GM19452 (cell line): Measurements from ENCODE around the gene SAMD4B.
"Not testable (repeated sequence)": the region's sequence is repeated elsewhere in the genome, so short reads cannot be mapped to it uniquely, and the experiment has no call there.

ENCODE experiments used
- ATAC-seq: cut with Tn5 transposase; IDR thresholded peaks from one replicate; pipeline ENCODE4 v1.9.1; 2021; ENCODE audit not compliant: unreplicated experiment

The SAMD4B gene

GRCh38 chr19:39310558-39311311 is 31.5 kb upstream of the SAMD4B start:
- ATAC-seq, result no peak

DNA sequence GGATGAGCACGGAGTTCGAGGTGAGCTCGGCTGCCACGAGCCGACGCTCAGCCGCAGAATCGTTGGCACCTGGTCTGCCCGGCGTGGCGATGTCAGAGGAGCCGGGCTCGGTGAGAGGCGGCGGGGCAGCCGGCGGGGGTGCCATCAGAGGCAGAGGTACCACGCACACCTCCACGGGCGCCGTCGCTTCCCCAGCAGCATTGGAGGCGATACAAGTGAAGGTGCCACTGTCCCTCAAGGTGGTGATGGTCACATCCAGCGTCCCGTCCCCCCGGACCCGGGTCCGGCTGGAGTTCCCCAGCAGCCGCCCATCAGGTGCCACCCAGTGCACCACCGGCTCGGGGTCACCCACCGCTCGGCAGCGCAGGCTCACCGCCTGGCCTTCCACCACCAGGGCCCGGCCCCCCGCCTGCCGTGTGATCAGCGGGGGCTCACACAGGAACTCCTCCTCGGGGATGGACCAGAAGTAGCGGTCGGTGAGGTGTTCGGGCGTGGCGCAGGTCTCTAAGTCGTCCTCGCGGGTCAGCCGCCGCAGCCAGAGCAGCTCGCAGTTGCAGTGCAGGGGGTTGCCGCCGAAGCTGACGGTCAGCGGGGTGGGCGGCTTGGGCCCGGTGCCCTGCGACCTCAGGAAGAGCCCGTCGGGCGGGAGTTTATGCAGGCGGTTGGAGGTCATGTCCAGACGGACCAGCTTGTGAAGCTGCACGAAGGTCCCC is 28.0 kb upstream of the SAMD4B start:
- ATAC-seq, result no peak

DNA sequence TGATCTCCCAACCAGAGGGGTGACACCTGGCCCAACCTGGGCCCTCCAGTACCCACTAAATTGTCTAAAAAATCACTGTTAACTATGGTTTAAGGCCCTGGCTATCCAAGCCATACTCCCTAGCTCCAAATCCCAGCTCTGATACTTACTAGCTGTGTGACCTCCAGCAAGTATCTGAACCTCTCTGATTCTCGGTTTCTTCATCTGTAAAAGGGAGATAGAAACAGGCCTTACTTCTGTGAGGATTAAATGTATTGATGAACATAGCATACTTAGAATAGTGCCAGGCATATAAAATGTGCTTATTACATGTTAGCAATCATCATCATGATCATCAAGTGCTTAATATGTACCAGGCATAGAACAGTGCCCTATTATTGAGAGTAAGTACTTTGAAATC is 26.3 kb upstream of the SAMD4B start:
- ATAC-seq, result no peak

DNA sequence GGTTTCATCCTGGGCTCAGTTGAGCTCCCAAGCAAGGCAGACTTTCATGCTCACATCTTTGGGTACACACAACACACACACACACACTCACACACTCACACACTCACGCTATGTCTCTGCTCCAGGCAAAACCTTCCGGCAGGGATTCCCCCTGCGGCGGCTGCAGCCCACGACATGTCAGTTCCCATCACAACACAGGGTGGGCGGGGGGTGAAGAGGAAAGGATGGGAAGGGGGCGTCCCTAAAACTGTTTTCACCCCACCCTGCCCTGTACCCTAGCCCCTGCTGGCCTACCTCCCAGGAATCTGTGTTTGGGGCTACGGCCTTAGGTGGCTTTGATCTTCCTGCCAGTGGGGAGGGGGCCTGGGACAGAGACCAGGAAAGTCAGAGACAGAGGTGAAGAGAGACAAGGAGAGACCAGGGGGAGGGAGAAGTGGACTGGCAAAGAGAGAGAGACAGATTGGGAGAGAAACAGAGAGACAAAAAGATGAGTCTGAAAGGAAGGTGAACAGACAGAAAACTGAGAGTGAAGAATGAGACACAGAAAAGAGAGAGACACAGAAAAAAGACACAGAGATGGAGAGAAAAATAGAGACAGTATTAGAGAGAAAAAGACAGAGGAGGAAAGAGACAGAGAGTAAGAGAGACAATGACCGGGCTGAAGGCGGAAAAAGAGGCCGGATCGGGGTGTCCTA is 25.4 kb upstream of the SAMD4B start:
- ATAC-seq, result no peak

- ATAC-seq, result no peak
Observed at GRCh38 chr19:39317476-39317875, 24.7 kb upstream of the SAMD4B start.

DNA sequence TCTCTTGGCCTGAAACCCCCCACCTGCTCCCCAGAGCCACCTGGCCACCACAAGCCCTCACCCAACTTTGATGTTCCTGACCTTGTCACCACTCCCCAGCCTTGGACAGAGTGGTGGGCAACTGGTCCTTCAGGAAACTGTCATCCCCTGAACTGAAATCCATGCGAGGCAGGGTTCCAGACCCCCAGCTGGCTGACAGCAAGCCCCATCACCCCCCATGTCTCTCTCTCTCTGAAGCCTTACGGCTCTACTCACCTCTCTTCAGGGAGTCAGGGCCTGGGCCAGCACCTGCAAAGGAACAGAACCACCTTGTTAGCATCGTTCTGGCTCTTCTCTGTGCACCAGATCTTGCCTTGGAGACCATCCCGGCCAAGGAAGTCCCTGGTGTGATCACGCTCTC is 24.1 kb upstream of the SAMD4B start:
- ATAC-seq, result no peak

- no peak for ATAC-seq
Observed at GRCh38 chr19:39318690-39319089, 23.5 kb upstream of the SAMD4B start.

GRCh38 chr19:39319098-39319891 is 22.9 kb upstream of the SAMD4B start:
- no peak for ATAC-seq

- ATAC-seq, result no peak
Observed at GRCh38 chr19:39319892-39320248, 22.4 kb upstream of the SAMD4B start.

GRCh38 chr19:39321117-39321831 is 20.9 kb upstream of the SAMD4B start:
- ATAC-seq, result no peak

GRCh38 chr19:39321832-39322176 is 20.4 kb upstream of the SAMD4B start:
- ATAC-seq, result no peak

DNA sequence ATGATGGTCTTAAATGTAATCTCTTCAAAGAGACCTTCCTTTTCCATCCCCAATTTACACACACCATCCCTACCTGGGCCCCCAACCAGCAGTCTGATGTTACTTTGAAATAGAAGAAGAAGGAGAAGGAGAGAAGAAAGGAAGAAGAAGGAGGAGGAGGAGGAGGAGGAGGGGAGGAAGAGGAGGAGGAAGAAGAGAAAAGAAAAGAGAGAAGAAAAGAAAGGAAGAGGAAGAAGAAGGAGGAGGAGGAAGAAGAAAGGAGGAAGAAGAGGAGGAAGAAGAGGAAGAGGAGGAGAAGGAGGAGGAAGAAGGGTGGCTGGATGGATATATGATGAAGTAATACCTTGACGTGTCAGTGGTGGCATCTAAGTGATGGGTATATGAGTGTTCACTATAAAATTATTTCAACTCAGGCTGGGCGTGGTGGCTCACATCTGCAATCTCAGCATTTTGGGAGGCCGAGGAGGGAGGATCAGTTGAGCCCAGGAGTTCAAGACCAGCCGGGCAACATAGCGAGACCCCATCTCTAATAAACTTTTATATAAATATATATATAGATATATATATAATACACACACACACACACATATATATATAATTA is 17.9 kb upstream of the SAMD4B start:
- ATAC-seq, result no peak

GRCh38 chr19:39325778-39326665 is 16.2 kb upstream of the SAMD4B start:
- ATAC-seq, result no peak

GRCh38 chr19:39327363-39328045 is 14.7 kb upstream of the SAMD4B start:
- no peak for ATAC-seq

DNA sequence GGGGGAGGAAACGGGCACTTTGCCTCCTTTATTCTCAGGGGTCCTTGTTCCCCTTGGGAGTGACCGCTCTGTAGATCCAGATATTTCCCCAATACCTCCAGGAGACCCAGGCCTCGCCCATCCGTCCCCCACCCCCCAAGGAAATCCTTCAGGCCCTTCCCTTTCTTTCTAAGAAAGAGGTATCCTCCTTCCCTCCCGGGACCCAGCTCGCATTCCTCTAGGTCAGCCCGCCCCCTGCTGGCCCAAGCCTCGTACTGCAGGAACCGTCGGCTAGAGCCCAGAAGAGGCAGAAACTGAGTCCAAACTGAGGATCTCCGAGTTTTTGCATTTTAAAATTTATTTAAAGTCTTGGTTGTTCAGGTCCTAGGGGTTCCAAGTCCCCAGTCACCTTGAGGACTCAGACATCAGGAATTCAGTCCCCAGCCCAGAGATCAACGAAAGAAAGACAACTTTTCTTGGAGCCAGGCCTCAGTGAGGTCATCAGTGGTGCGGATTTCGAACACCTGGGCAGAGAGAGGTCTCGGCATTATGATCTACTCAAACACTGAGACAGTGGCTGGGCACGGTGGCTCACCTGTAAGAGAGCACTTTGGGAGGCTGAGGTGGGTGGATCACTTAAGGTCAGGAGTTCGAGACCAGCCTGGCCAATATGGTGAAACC is 14.0 kb upstream of the SAMD4B start:
- ATAC-seq, result no peak

DNA sequence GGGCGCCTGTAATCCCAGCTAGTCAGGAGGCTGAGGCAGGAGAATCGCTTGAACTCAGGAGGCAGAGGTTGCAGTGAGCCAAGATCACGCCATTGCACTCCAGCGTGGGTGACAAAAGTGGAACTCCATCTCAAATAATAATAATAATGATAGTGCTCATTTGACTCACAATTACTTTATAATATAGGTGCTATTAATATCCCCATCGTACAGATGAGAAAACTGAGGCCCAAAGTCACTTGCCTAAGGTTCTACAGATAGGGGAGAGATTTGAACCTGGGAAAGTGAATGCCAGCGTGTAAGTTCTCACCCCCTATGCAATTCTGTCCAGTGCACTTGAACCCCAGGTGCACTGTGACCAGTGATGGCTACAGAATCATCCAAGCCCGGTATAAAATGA is 12.3 kb upstream of the SAMD4B start:
- ATAC-seq, result no peak

GRCh38 chr19:39332293-39332692 is 9.9 kb upstream of the SAMD4B start:
- ATAC-seq, result no peak

DNA sequence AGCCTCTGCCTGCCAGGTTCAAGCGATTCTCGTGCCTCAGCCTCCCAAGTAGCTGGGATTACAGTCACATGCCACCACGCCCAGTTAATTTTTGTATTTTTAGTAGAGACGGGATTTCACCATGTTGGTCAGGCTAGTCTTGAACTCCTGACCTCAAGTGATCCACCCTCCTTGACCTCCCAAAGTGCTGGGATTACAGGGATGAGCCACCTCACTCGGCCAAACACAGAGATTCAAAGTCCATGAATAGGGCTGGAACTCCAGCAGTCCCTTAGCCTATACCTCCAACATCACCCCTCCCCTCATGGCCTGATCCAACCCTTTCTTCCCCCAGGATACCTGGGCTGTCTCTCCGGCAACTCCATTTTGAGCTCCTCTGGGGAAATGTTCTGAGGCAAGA is 9.5 kb upstream of the SAMD4B start:
- not testable (repeated sequence) for ATAC-seq
